OCI-LY7 (cell line): ENCODE results near the gene ZBTB20.

Source experiments
- EZH2phosphoT487 ChIP-seq: fragments of 200-600 bp; sonication (generic); IDR thresholded peaks from 2 replicates; pipeline ENCODE4 v1.6.1; 2018; ENCODE audit warnings: low read depth, borderline replicate concordance, mild to moderate bottlenecking, mixed run types, antibody characterized with exemption, low read length, moderate library complexity, mixed read lengths
- TF ChIP-seq, protein P1 (sequence below): fragments of 200-600 bp; sonication (generic); conservative IDR thresholded peaks from 2 replicates; pipeline ENCODE4 v1.5.1; 2014; ENCODE audit warnings: mild to moderate bottlenecking, antibody characterized with exemption, low read length, moderate library complexity, mixed read lengths

DNA sequence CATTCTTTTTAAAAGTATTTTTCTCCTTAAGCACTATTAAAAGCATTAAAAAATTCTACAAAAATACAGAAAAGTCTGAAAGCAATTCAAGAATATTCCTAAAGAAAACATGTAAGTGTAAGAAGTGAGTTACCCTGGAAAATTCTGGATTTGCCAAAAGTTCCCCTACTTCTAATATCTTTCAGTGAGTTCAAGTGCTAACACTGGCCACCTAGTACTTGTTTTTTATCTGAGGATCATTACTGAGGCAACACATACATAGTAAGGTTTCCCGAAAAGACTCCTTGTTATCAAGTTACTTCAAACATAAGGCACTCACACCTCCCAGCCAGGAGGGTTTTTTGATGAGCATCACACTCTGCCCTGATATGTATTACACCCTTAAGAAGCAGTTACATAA lies 694.8 kb downstream of the ZBTB20 start:
- TF ChIP-seq, protein P1, sequence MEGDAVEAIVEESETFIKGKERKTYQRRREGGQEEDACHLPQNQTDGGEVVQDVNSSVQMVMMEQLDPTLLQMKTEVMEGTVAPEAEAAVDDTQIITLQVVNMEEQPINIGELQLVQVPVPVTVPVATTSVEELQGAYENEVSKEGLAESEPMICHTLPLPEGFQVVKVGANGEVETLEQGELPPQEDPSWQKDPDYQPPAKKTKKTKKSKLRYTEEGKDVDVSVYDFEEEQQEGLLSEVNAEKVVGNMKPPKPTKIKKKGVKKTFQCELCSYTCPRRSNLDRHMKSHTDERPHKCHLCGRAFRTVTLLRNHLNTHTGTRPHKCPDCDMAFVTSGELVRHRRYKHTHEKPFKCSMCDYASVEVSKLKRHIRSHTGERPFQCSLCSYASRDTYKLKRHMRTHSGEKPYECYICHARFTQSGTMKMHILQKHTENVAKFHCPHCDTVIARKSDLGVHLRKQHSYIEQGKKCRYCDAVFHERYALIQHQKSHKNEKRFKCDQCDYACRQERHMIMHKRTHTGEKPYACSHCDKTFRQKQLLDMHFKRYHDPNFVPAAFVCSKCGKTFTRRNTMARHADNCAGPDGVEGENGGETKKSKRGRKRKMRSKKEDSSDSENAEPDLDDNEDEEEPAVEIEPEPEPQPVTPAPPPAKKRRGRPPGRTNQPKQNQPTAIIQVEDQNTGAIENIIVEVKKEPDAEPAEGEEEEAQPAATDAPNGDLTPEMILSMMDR: no peak
- no peak for TF ChIP-seq EZH2phosphoT487
